Stimulated activated CD8-positive, alpha-beta memory T cell treated with anti-CD3 and anti-CD28 coated beads, Interleukin-4, amount 100 ng/mL, for 48 hours (primary cell): ENCODE data around the gene CDC25B.
"Not testable (repeated sequence)": the region's sequence is repeated elsewhere in the genome, so short reads cannot be mapped to it uniquely, and the experiment has no call there.

Experiments
- DNase-seq: peaks from one replicate; pipeline ENCODE4 v3.0.0-alpha.2; 2020

CDC25B gene

GRCh38 chr20:3840201-3840600 is 44.1 kb downstream of the CDC25B start:
- not testable (repeated sequence) for DNase-seq

GRCh38 chr20:3842348-3842930 is 46.3 kb downstream of the CDC25B start:
- DNase-seq = no peak

- DNase-seq = no peak
Measured at GRCh38 chr20:3843490-3843889, 47.4 kb downstream of the CDC25B start.

- not testable (repeated sequence) for DNase-seq
Measured at GRCh38 chr20:3843990-3844619, 48.0 kb downstream of the CDC25B start.

GRCh38 chr20:3846378-3846739 is 50.2 kb downstream of the CDC25B start:
- DNase-seq = no peak

- DNase-seq = peak; percentile 92
Measured at GRCh38 chr20:3846740-3847428, 50.8 kb downstream of the CDC25B start, which contains the start of gene MAVS. TSS of gene MAVS (plus strand) at chr20:3846834. CDS start at chr20:3854625, 7,791 bp downstream.

GRCh38 chr20:3847429-3847940 is 51.4 kb downstream of the CDC25B start:
- no peak for DNase-seq

GRCh38 chr20:3848565-3848964 is 52.5 kb downstream of the CDC25B start:
- no peak for DNase-seq

GRCh38 chr20:3854462-3854871 is 58.4 kb downstream of the CDC25B start:
- no peak for DNase-seq
